ENCODE data around the gene VAMP5. TPM values are rescaled to one million over a fixed set of nuclear protein-coding genes. Genes with fewer than 3 reads are reported as not detected.

VAMP5 gene
- total and polyA plus RNA-seq, 2 experiments from 2014 or later = 0.87 to 7.8 TPM

GRCh38 chr2:85548608-85548900 lies 35.7 kb upstream of the VAMP5 start (continued):
- TF ChIP-seq, protein P1, sequence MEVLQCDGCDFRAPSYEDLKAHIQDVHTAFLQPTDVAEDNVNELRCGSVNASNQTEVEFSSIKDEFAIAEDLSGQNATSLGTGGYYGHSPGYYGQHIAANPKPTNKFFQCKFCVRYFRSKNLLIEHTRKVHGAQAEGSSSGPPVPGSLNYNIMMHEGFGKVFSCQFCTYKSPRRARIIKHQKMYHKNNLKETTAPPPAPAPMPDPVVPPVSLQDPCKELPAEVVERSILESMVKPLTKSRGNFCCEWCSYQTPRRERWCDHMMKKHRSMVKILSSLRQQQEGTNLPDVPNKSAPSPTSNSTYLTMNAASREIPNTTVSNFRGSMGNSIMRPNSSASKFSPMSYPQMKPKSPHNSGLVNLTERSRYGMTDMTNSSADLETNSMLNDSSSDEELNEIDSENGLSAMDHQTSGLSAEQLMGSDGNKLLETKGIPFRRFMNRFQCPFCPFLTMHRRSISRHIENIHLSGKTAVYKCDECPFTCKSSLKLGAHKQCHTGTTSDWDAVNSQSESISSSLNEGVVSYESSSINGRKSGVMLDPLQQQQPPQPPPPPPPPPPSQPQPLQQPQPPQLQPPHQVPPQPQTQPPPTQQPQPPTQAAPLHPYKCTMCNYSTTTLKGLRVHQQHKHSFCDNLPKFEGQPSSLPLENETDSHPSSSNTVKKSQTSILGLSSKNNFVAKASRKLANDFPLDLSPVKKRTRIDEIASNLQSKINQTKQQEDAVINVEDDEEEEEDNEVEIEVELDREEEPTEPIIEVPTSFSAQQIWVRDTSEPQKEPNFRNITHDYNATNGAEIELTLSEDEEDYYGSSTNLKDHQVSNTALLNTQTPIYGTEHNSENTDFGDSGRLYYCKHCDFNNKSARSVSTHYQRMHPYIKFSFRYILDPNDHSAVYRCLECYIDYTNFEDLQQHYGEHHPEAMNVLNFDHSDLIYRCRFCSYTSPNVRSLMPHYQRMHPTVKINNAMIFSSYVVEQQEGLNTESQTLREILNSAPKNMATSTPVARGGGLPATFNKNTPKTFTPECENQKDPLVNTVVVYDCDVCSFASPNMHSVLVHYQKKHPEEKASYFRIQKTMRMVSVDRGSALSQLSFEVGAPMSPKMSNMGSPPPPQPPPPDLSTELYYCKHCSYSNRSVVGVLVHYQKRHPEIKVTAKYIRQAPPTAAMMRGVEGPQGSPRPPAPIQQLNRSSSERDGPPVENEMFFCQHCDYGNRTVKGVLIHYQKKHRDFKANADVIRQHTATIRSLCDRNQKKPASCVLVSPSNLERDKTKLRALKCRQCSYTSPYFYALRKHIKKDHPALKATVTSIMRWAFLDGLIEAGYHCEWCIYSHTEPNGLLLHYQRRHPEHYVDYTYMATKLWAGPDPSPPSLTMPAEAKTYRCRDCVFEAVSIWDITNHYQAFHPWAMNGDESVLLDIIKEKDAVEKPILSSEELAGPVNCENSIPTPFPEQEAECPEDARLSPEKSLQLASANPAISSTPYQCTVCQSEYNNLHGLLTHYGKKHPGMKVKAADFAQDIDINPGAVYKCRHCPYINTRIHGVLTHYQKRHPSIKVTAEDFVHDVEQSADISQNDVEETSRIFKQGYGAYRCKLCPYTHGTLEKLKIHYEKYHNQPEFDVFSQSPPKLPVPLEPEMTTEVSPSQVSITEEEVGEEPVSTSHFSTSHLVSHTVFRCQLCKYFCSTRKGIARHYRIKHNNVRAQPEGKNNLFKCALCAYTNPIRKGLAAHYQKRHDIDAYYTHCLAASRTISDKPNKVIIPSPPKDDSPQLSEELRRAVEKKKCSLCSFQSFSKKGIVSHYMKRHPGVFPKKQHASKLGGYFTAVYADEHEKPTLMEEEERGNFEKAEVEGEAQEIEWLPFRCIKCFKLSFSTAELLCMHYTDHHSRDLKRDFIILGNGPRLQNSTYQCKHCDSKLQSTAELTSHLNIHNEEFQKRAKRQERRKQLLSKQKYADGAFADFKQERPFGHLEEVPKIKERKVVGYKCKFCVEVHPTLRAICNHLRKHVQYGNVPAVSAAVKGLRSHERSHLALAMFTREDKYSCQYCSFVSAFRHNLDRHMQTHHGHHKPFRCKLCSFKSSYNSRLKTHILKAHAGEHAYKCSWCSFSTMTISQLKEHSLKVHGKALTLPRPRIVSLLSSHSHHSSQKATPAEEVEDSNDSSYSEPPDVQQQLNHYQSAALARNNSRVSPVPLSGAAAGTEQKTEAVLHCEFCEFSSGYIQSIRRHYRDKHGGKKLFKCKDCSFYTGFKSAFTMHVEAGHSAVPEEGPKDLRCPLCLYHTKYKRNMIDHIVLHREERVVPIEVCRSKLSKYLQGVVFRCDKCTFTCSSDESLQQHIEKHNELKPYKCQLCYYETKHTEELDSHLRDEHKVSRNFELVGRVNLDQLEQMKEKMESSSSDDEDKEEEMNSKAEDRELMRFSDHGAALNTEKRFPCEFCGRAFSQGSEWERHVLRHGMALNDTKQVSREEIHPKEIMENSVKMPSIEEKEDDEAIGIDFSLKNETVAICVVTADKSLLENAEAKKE (CRISPR knock-in tag; IDR thresholded peaks at IDR 0.05) = no peak
- TF ChIP-seq NANOG (IDR thresholded peaks at IDR 0.05; ENCODE audit: borderline replicate concordance) (no peak), POLR2AphosphoS5 (IDR thresholded peaks at IDR 0.05; ENCODE audit: low read depth) (no peak), ZNF331 (CRISPR knock-in tag; IDR thresholded peaks at IDR 0.05; ENCODE audit: low read depth) (no peak)
- TF ChIP-seq, protein P2, sequence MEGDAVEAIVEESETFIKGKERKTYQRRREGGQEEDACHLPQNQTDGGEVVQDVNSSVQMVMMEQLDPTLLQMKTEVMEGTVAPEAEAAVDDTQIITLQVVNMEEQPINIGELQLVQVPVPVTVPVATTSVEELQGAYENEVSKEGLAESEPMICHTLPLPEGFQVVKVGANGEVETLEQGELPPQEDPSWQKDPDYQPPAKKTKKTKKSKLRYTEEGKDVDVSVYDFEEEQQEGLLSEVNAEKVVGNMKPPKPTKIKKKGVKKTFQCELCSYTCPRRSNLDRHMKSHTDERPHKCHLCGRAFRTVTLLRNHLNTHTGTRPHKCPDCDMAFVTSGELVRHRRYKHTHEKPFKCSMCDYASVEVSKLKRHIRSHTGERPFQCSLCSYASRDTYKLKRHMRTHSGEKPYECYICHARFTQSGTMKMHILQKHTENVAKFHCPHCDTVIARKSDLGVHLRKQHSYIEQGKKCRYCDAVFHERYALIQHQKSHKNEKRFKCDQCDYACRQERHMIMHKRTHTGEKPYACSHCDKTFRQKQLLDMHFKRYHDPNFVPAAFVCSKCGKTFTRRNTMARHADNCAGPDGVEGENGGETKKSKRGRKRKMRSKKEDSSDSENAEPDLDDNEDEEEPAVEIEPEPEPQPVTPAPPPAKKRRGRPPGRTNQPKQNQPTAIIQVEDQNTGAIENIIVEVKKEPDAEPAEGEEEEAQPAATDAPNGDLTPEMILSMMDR (conservative IDR thresholded peaks at IDR 0.05; ENCODE audit: low read depth in 2 of 2) = no peak
- TF ChIP-seq, protein P3, sequence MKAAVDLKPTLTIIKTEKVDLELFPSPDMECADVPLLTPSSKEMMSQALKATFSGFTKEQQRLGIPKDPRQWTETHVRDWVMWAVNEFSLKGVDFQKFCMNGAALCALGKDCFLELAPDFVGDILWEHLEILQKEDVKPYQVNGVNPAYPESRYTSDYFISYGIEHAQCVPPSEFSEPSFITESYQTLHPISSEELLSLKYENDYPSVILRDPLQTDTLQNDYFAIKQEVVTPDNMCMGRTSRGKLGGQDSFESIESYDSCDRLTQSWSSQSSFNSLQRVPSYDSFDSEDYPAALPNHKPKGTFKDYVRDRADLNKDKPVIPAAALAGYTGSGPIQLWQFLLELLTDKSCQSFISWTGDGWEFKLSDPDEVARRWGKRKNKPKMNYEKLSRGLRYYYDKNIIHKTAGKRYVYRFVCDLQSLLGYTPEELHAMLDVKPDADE (IDR thresholded peaks at IDR 0.05) = no peak

GRCh38 chr2:85549095-85549494 lies 35.1 kb upstream of the VAMP5 start:
- ATAC-seq (no peak), DNase-seq (ENCODE audit: low spot score) (no peak)
- Histone ChIP-seq H3K4me2 (no peak overlapping the region), H3K36me3 (ENCODE audit: insufficient read depth) (peaks cover 41% of the 10 kb centered on the region), H3K9me2 (ENCODE audit: insufficient read depth) (no peaks in the 10 kb centered on the region), H3K4me1 (ENCODE audit: insufficient read depth) (no peaks in the 10 kb centered on the region), H2AFZ (no peak overlapping the region), H4K20me1 (replicated peaks; ENCODE audit: insufficient read depth) (no peaks in the 10 kb centered on the region), H3K27me3 (ENCODE audit: insufficient read depth) (no peaks in the 10 kb centered on the region), H3K27ac (ENCODE audit: low read depth) (no peak overlapping the region), H3F3A (replicated peaks; ENCODE audit: low read depth) (peaks cover 34% of the 10 kb centered on the region), H3K4me3 (no peak overlapping the region), H3K79me2 (replicated peaks; ENCODE audit: insufficient read depth) (no peaks in the 10 kb centered on the region)
- H3K36me3 Mint-ChIP-seq (ENCODE audit: low read depth) = peaks cover 78% of the 10 kb centered on the region
- H3K4me1 Mint-ChIP-seq = peaks cover 12% of the 10 kb centered on the region; the same call in 2 of the 3 replicates
- no peak overlapping the region for H3K4me3 Mint-ChIP-seq
- no peaks in the 10 kb centered on the region; the same call in 2 of the 3 replicates for H3K9me3 Mint-ChIP-seq
- peaks cover 18% of the 10 kb centered on the region for H3K27me3 Mint-ChIP-seq (ENCODE audit: insufficient read depth, low read depth, poor library complexity)
- H3K27ac Mint-ChIP-seq = no peak overlapping the region
- TF ChIP-seq ZNF114 (CRISPR knock-in tag; IDR thresholded peaks at IDR 0.05) (no peak), NANOG (IDR thresholded peaks at IDR 0.05; ENCODE audit: borderline replicate concordance) (no peak), ZNF331 (CRISPR knock-in tag; IDR thresholded peaks at IDR 0.05; ENCODE audit: low read depth) (no peak), EZH2 (IDR thresholded peaks at IDR 0.05; ENCODE audit: low read depth, unreplicated experiment) (no peak)
- TF ChIP-seq, protein P2 (conservative IDR thresholded peaks at IDR 0.05; ENCODE audit: low read depth in 2 of 2) = no peak
- TF ChIP-seq, protein P3 (IDR thresholded peaks at IDR 0.05) = no peak

Measured in GM23338 (cell line).